Measurements from ENCODE around the gene S100PBP. TPM values are rescaled to one million over a fixed set of nuclear protein-coding genes. Genes with fewer than 3 reads are reported as not detected.

Gene S100PBP
- total and polyA plus RNA-seq, 7 donors, result 3.2 to 50.7 (median 25.2) TPM

DNA sequence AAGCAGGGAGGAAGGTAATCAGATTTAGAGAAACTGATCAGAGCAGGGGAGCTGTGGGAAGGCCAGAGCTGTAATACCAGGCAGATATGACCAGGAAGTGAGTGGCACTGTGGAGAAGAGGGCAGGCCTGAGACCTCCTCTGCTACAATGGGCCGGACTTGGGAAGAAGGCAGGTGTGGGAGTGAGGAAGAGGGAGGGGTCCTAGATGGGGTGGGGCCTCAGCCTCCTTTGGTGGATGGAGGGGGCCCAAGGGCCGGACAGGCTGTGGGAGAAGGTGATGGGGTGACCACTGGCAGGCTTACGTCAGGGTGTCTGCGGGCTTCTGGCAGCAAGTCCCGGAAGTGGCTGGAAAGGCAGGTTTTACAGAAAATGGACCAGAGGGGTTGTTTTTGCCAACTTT lies 63.8 kb downstream of the S100PBP start:
- no peak overlapping the region for H3K27ac ChIP-seq
- H3K36me3 ChIP-seq, result no peaks in the 10 kb centered on the region
- WGBS, 2 donors, result 71 to 81% methylated on average over 5 of the region's 5 CpGs
- H3K4me3 ChIP-seq, result no peak overlapping the region
- peaks cover 9 to 24% (median 21%) of the 10 kb centered on the region in 3 donors for H3K27me3 ChIP-seq
- intact Hi-C loops (cut with DNase I), result no loop called here
- DNase-seq, result no peak
- peaks cover 0 to 21% (median 13%) of the 10 kb centered on the region in 4 donors for H3K4me1 ChIP-seq
- TF ChIP-seq POLR2AphosphoS5 (IDR thresholded peaks at IDR 0.05) (no peak), POLR2A (IDR thresholded peaks at IDR 0.05) (no peak), EP300 (IDR thresholded peaks at IDR 0.05) (no peak)
- TF ChIP-seq, protein P1, sequence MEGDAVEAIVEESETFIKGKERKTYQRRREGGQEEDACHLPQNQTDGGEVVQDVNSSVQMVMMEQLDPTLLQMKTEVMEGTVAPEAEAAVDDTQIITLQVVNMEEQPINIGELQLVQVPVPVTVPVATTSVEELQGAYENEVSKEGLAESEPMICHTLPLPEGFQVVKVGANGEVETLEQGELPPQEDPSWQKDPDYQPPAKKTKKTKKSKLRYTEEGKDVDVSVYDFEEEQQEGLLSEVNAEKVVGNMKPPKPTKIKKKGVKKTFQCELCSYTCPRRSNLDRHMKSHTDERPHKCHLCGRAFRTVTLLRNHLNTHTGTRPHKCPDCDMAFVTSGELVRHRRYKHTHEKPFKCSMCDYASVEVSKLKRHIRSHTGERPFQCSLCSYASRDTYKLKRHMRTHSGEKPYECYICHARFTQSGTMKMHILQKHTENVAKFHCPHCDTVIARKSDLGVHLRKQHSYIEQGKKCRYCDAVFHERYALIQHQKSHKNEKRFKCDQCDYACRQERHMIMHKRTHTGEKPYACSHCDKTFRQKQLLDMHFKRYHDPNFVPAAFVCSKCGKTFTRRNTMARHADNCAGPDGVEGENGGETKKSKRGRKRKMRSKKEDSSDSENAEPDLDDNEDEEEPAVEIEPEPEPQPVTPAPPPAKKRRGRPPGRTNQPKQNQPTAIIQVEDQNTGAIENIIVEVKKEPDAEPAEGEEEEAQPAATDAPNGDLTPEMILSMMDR (IDR thresholded peaks at IDR 0.05), result no peak
- no peaks in the 10 kb centered on the region for H3K9me3 ChIP-seq

DNA sequence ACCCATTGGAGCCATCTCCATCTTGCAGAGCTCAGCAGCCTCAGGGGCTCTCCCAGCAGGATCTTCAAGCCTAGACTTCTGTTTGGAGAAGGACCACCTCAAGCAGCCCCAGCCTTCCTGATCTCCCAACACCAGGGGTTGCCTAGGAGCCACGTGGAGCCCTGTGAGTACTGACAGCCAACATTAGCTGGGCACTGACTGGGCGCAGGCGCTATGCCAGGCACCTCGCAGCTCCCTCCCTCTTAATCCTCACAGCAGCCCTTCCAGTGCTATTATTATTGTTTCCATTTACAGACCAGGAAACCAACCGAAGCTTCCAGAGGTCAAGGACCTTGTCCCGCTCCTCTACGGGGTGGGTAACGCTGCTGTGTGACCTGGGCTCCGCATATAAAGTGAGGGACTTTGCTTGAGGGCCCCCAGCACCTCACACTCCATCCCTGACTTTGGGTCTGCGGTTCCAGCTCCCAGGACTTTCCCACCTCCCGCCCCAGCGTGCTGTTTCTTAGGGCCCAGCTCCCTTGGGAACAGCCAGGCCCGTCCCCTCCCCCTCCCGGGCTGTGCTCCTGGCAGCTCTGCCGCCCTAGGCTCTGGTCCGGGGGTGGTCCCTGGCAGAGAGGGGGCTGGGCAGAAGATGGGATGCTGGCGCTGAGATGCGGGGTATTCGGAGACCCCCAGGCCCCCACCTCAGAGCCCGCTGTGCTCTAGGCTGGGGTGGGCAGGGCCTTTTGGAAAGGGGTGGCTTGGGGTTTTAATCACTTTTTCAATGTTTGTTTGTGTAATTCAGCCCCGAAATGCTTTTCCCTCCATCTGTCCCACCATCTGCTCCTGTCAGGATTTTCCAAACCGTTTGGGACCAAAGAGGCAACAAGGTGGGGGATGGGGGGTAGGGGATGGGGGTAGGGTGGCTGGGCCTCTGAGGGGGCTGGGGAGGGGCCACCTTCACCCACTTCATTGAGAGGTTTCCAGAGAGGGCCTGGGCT lies 64.7 kb downstream of the S100PBP start:
- Histone ChIP-seq H3K36me3 (no peaks in the 10 kb centered on the region), H3K4me1 (peaks cover 0 to 24% (median 15%) of the 10 kb centered on the region in 4 donors), H3K4me3 (no peak overlapping the region), H3K27me3 (peaks cover 16 to 33% (median 30%) of the 10 kb centered on the region in 3 donors), H3K9me3 (no peaks in the 10 kb centered on the region), H3K27ac (no peak overlapping the region)
- no peak for DNase-seq
- TF ChIP-seq POLR2AphosphoS5 (IDR thresholded peaks at IDR 0.05) (no peak), EP300 (IDR thresholded peaks at IDR 0.05) (no peak), POLR2A (IDR thresholded peaks at IDR 0.05) (no peak)
- TF ChIP-seq, protein P1 (IDR thresholded peaks at IDR 0.05), result no peak
- 40 to 57% methylated on average over 22 of the region's 22 CpGs for WGBS, 2 donors
- intact Hi-C loops (cut with DNase I), result no loop called here

GRCh38 chr1:32883338-32884031 lies 66.0 kb downstream of the S100PBP start:
- no peak for DNase-seq
- peaks cover 0 to 15% (median 15%) of the 10 kb centered on the region in 4 donors for H3K4me1 ChIP-seq
- TF ChIP-seq POLR2A (IDR thresholded peaks at IDR 0.05) (no peak), POLR2AphosphoS5 (IDR thresholded peaks at IDR 0.05) (no peak), EP300 (IDR thresholded peaks at IDR 0.05) (no peak)
- TF ChIP-seq, protein P1 (IDR thresholded peaks at IDR 0.05), result no peak
- peaks cover 16 to 39% (median 35%) of the 10 kb centered on the region in 3 donors for H3K27me3 ChIP-seq
- no peaks in the 10 kb centered on the region for H3K9me3 ChIP-seq
- WGBS, 2 donors, result 77 to 78% methylated on average over 7 of the region's 7 CpGs
- no peak overlapping the region for H3K27ac ChIP-seq
- H3K4me3 ChIP-seq, result no peak overlapping the region
- H3K36me3 ChIP-seq, result no peaks in the 10 kb centered on the region
- intact Hi-C loops (cut with DNase I), result no loop called here

DNA sequence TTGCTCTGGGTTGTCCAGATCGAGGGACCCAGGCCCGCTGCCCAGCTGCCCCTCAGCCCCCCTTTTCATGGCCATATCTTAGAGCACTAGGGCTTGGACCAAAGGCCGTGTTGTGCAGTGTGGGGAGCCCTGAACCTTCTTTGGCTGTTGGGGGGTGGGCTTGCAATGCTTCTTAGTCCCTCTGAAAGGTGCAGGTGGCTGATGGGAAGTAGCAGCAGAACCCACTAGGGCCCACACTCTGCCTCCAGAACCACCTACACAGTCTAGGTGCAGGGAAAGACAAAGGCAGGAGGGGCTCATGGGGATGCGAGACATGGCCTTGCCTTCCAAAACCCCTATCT lies 66.5 kb downstream of the S100PBP start:
- WGBS, 2 donors, result 67 to 72% methylated on average over 4 of the region's 4 CpGs
- intact Hi-C loops (cut with DNase I), result no loop called here
- H3K4me1 ChIP-seq, result peaks cover 0 to 15% (median 15%) of the 10 kb centered on the region in 4 donors
- H3K9me3 ChIP-seq, result no peaks in the 10 kb centered on the region
- peaks cover 16 to 39% (median 35%) of the 10 kb centered on the region in 3 donors for H3K27me3 ChIP-seq
- no peak overlapping the region for H3K27ac ChIP-seq
- DNase-seq, result no peak
- no peak for TF ChIP-seq POLR2AphosphoS5 (IDR thresholded peaks at IDR 0.05)
- TF ChIP-seq, protein P1 (IDR thresholded peaks at IDR 0.05), result no peak
- TF ChIP-seq POLR2A (IDR thresholded peaks at IDR 0.05), result no peak
- TF ChIP-seq EP300 (IDR thresholded peaks at IDR 0.05), result no peak
- H3K4me3 ChIP-seq, result no peak overlapping the region
- H3K36me3 ChIP-seq, result no peaks in the 10 kb centered on the region
